Left colon (tissue), 2 donors: ENCODE measurements around the gene ZSWIM4. TPM values are rescaled to one million over a fixed set of nuclear protein-coding genes. Genes with fewer than 3 reads are reported as not detected.
A peak's percentile ranks its signal among the peaks of the same experiment; 100 is the strongest.
"Not testable (repeated sequence)": the region's sequence is repeated elsewhere in the genome, so short reads cannot be mapped to it uniquely, and the experiment has no call there.

Experiments used
- ATAC-seq: fragments of 200-7000 bp; cut with Tn5 transposase; one replicate; pipeline ENCODE4 v1.9.1; 2020; ENCODE audit warnings: mild to moderate bottlenecking, moderate library complexity
- DNase-seq, 2 donors: peaks; one replicate each; pipeline ENCODE4 v3.0.0-alpha.2; 2020
- intact Hi-C, 2 donors: fragments of 100-400 bp; cut with DNase I in 1 of 2; cut with micrococcal nuclease in 1 of 2; formaldehyde crosslinking; loops; one replicate each; pipeline versions ENCODE4 v1.11.2 to v1.14.0; 2022; cut with DNase I, micrococcal nuclease
- long read RNA-seq: library from polyadenylated mRNA; unstranded; transcript quantifications from one replicate; pipeline ENCODE4 v2.0.0, GENCODE V29; 2021
- total RNA-seq, 2 donors: library from RNA; stranded (reverse); fragmentation: NEBNext Ultra II Directional; extraction: Animal tissue kit (Norgen Biotek cat#: 25700); gene quantifications; one replicate each; pipeline ENCODE4 v1.2.1, GENCODE V29; 2021
- donor health status: DM: no; HTN: no; CAD: no.
- donor health status: DM: yes; HTN: yes; CAD: no.

ZSWIM4 gene
- 1 to 10 TPM; 3.0 TPM for total RNA-seq
- long read RNA-seq, partial matches to known transcripts: 0 of 4 reads
- long read RNA-seq, other reads (novel, unspliced or antisense): 4 of 4 reads

GRCh38 chr19:13794757-13795589, at the start of gene ZSWIM4:
ZSWIM4 (plus strand) TSS chr19:13795443; CDS start chr19:13795649, 206 bp downstream.
- DNase-seq (peak; percentile 98 to 100), ATAC-seq (peak; percentile 98)
- intact Hi-C loops: no loop called here

GRCh38 chr19:13747098-13747453, 48.2 kb upstream of the ZSWIM4 start:
- intact Hi-C loops: no loop called here
- ATAC-seq (no peak), DNase-seq (no peak)

- intact Hi-C loops: no loop called here
- ATAC-seq (peak; percentile 25), DNase-seq (peak; percentile 34 to 46)
These were observed 46.9 kb upstream of the ZSWIM4 start for GRCh38 chr19:13748169-13748828.

GRCh38 chr19:13751436-13751835, 43.8 kb upstream of the ZSWIM4 start:
- ATAC-seq (no peak), DNase-seq (no peak)
- intact Hi-C loops: no loop called here

GRCh38 chr19:13753622-13754021, 41.6 kb upstream of the ZSWIM4 start:
- intact Hi-C loops, DNase-seq, ATAC-seq: not testable (repeated sequence)

GRCh38 chr19:13756210-13756609, 39.0 kb upstream of the ZSWIM4 start:
- no peak for ATAC-seq
- no peak for DNase-seq
- intact Hi-C loops: no loop called here

- DNase-seq: no peak
- peak; percentile 22 for ATAC-seq
- intact Hi-C loops: no loop called here
These were observed 37.2 kb upstream of the ZSWIM4 start for GRCh38 chr19:13757805-13758772.

- intact Hi-C loops: no loop called here
These were observed 36.4 kb upstream of the ZSWIM4 start for GRCh38 chr19:13758795-13759194.

GRCh38 chr19:13761423-13761822, 33.8 kb upstream of the ZSWIM4 start:
- ATAC-seq: no peak
- DNase-seq: no peak
- intact Hi-C loops: no loop called here

More at GRCh38 chr19:13758795-13759194, 36.4 kb upstream of the ZSWIM4 start:
- DNase-seq: no peak
- no peak for ATAC-seq

- DNase-seq: no peak
- no peak for ATAC-seq
- intact Hi-C loops: no loop called here
These were observed 32.5 kb upstream of the ZSWIM4 start for GRCh38 chr19:13762635-13763235.

- no peak for ATAC-seq
- intact Hi-C loops: no loop called here
- no peak for DNase-seq
These were observed 32.0 kb upstream of the ZSWIM4 start for GRCh38 chr19:13763265-13763664.

GRCh38 chr19:13764101-13764807, 31.0 kb upstream of the ZSWIM4 start, which contains the start of gene MRI1:
MRI1 (plus strand) TSS chr19:13764522; CDS start chr19:13764589, 67 bp downstream.
- peak; percentile 79 to 90 for DNase-seq
- ATAC-seq: peak; percentile 91
- intact Hi-C loops: no loop called here

GRCh38 chr19:13764821-13765394, 30.3 kb upstream of the ZSWIM4 start:
- DNase-seq: peak in 1 of 2 donors; percentile 54
- intact Hi-C loops: no loop called here
- peak; percentile 41 for ATAC-seq

- intact Hi-C loops: no loop called here
These were observed 29.7 kb upstream of the ZSWIM4 start for GRCh38 chr19:13765395-13766094.

GRCh38 chr19:13766095-13766481, 29.2 kb upstream of the ZSWIM4 start:
- DNase-seq: no peak
- ATAC-seq: no peak

More at GRCh38 chr19:13765395-13766094, 29.7 kb upstream of the ZSWIM4 start:
- ATAC-seq (no peak), DNase-seq (no peak)

GRCh38 chr19:13768510-13768909, 26.7 kb upstream of the ZSWIM4 start:
- DNase-seq (no peak), ATAC-seq (no peak)
- intact Hi-C loops: no loop called here

More at GRCh38 chr19:13766095-13766481, 29.2 kb upstream of the ZSWIM4 start:
- intact Hi-C loops: no loop called here
